Esophagus squamous epithelium (tissue), 4 donors: ENCODE results near the gene NTMT1.

ENCODE experiments used
- POLR2A ChIP-seq, 4 donors: fragments of 450-650 bp; IDR thresholded peaks; one replicate each; pipeline ENCODE4 v1.6.1; 2017; ENCODE audit warnings: antibody characterized with exemption in 4 of 4, mild to moderate bottlenecking in 4 of 4, moderate library complexity in 3 of 4
- TF ChIP-seq, protein P1 (sequence below), 6 experiments: fragments of 450-650 bp in 4 of 6; fragments of 200-600 bp in 2 of 6; sonication (generic) in 2 of 6; IDR thresholded peaks; one replicate each; pipeline ENCODE4 v1.5.1; 2016 to 2019; ENCODE audit warnings: antibody characterized with exemption in 6 of 6, mild to moderate bottlenecking in 4 of 6, moderate library complexity in 4 of 6

DNA sequence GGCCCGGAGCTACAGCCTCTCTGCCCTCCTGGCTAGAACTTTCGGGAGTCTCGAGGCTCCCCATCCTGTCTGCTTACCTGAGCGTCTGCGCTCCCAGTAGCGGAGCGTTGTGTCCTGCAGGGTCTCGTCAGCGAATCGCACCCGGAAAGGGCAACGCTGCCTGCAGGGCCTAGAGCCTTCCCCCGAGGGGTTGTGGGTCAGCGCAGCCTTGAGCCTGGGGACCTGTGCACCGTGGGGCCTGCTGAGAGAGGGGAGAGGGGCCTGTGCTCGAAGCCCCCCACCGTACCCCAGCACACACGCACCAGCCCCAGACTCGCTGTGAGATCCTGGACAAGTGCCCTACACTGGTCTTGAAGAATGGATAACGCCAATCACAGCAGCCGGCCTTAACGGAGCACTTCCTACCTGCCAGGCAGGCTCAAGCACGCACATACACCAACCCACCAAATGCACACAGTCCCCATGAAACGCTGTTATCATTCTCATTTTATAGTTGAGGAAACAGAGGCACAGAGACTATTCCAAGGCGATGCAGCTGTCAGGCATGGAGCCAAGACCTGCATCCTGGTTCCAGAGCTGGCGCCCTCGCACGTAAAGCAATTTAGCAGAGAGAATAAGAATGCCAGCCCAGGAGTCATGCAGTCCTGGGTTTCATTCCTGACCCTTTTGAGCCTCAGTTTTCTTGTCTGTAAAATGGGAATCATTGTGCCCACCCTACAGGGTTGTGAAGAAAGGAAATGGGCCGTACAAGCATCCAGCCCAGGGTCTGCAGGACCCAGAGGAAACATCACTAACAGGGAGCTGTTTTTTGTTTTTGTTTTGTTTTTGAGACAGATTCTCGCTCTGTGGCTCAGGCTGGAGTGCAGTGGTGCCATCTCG, 10.3 kb upstream of the NTMT1 start:
- TF ChIP-seq, protein P1, sequence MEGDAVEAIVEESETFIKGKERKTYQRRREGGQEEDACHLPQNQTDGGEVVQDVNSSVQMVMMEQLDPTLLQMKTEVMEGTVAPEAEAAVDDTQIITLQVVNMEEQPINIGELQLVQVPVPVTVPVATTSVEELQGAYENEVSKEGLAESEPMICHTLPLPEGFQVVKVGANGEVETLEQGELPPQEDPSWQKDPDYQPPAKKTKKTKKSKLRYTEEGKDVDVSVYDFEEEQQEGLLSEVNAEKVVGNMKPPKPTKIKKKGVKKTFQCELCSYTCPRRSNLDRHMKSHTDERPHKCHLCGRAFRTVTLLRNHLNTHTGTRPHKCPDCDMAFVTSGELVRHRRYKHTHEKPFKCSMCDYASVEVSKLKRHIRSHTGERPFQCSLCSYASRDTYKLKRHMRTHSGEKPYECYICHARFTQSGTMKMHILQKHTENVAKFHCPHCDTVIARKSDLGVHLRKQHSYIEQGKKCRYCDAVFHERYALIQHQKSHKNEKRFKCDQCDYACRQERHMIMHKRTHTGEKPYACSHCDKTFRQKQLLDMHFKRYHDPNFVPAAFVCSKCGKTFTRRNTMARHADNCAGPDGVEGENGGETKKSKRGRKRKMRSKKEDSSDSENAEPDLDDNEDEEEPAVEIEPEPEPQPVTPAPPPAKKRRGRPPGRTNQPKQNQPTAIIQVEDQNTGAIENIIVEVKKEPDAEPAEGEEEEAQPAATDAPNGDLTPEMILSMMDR (IDR thresholded peaks at IDR 0.05): no peak
- TF ChIP-seq POLR2A (IDR thresholded peaks at IDR 0.05): no peak
